HK-2 (cell line): ENCODE measurements around the gene CTNNA2.

Experiments used
- DNase-seq: peaks from one replicate; pipeline ENCODE4 v3.0.0-alpha.2; 2018; ENCODE audit not compliant: unreplicated experiment

CTNNA2 gene

DNA sequence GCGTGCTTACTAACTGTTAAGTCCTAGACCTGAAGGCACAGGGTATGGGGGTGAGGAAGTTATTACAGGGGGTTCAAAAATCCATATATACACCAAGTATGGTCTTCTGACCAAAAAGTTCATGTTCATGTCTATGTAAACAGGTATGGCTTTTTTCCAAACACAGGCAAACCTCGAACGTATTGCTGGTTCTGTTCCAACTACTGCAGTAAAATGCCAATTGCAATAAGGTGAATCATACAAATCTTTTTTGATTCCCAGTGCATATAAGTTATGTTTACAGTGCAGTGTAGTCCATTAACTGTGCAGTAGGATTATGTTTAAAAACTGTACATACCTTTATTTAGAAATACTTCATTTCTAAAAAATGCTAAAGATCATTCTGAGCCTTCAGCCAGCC lies 1037.0 kb downstream of the CTNNA2 start:
- no peak for DNase-seq

- no peak for DNase-seq
These were observed 1047.5 kb downstream of the CTNNA2 start for GRCh38 chr2:80560326-80560725.

- no peak for DNase-seq
These were observed 1055.2 kb downstream of the CTNNA2 start for GRCh38 chr2:80568011-80568410.

- DNase-seq: no peak
These were observed 1060.3 kb downstream of the CTNNA2 start for GRCh38 chr2:80573167-80573566.

DNA sequence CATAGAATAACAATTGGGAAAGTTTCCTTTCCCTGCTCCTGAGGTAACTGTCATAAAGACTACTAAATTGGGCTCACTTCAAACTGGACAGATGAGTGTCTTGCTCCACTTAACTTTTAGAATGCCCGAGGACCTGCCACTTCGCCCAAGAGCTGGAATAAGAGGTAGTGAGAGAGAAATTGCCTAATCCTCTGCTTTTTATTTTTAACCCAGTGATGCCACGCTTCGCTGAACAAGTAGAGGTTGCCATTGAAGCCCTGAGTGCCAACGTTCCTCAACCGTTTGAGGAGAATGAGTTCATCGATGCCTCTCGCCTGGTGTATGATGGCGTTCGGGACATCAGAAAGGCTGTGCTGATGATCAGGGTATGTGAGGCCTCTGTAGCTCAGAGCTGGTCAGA lies 1061.1 kb downstream of the CTNNA2 start:
- DNase-seq: no peak

DNA sequence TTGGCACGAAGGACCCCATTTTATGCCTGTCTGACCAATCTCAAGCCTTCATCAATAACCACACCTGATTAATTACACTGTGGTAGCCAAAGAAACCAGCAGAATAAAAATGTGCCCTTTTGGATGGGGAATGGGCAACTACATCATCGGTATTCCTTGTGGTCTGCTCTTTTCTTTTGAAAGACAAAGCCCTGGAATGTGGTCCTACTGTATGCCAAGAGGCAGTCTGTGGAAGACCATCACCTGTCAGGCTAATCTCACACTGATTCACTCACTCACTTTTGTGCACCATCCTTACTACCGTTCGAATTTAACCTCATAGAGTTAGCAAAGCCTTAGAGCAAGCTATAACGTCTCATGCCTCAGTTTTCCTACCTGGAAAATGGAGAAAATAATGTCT lies 1066.9 kb downstream of the CTNNA2 start:
- no peak for DNase-seq

GRCh38 chr2:80591233-80591632 lies 1078.4 kb downstream of the CTNNA2 start:
- no peak for DNase-seq

- no peak for DNase-seq
These were observed 1079.3 kb downstream of the CTNNA2 start for GRCh38 chr2:80592106-80592505.

DNA sequence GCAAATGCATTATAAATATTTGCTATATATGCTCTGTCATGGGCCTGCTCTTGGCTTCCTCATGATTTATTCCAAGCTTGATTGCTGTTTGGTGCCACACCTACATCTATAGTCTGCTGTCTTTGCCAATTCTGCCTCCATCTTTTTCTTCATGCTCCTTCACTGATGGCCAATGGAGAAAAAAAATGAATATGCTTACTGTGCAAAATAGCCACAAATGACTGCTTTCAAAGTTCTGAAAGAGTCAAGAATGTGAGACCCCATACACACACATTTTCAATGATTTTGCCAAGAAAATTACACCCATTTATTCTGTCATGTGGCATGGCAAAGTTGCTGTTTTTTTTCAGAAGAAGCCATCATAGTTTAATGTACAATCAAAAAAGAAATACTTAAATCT lies 1097.3 kb downstream of the CTNNA2 start:
- no peak for DNase-seq

- DNase-seq: no peak
These were observed 1108.8 kb downstream of the CTNNA2 start for GRCh38 chr2:80621656-80622055.

DNA sequence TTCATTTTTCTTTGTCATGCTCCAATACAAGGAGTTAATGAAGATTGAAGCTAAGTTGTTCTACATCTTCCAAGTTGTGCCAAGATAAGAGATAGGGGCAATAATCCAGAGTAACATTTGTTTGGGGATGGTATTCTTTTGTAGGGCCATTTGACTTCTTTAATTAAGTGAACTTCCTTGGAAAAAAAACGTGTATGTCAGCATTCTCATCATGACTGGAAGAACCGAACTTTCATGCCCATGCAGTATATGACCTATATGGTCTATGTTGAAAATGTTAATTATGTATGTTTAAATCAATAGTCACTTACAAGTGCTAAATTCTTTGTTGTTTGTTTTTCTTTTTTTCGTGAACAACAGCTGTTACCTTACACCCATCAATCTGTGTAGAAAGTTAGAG lies 1111.2 kb downstream of the CTNNA2 start:
- DNase-seq: no peak

DNA sequence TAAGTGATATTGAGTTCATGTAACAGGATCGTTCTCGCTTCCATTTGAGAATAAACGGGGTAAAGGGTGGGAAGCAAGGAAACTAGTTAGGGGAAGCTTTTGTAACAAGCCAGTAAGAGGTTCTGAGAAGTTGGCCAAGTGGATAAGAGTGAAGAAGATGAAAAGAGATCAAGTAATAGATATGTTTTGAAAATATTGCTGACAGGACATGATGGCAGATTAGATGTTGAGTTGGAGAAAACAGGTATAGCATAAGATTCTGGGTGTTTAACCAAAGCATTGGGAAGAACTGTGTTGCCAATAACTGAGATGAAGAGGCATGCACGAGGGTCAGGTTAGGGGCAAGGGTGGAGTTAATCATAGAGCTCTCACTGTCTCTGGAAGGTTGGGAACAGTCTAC lies 1121.7 kb downstream of the CTNNA2 start:
- DNase-seq: no peak

- no peak for DNase-seq
These were observed 1125.9 kb downstream of the CTNNA2 start for GRCh38 chr2:80638783-80639182.

- DNase-seq: no peak
These were observed 1129.6 kb downstream of the CTNNA2 start for GRCh38 chr2:80642465-80642864.

DNA sequence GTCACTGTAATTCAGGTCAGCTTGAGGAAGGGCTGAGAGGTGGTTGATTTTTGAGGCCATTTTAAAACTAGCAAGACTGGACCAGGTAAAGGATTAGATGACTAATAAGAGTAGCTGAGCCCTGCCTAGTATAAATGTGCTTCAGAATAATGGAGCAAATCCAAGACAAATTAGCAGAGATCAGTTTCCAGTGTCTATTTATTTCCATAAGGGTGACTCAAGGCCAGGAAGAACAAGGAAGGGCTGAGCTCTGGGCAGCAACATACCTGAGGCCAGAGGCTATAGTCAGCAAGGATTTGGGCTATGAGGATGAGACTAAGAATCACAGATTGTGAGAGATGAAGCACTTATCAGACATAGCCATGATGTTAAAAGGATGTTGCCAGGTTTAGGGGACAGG lies 1130.7 kb downstream of the CTNNA2 start:
- no peak for DNase-seq

GRCh38 chr2:80651435-80651834 lies 1138.6 kb downstream of the CTNNA2 start:
- no peak for DNase-seq

DNA sequence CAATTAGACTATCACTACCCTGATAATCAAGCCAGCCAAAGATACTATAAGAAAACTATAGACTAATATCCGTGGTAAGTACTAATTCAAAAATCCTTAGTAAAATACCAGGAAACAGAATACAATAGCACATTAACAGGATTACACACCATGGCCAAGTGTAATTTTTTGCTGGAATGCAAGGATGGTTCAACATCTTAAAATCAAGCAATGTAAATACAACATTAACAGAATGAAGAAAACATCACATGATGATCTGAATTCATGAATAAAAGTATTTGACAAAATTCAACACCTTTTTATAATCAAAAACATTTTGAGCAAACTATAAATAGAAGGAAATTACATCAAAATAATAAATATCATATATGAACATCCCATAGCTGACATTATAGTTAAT lies 1142.4 kb downstream of the CTNNA2 start:
- no peak for DNase-seq

- no peak for DNase-seq
These were observed 1157.9 kb downstream of the CTNNA2 start for GRCh38 chr2:80670763-80671162.

GRCh38 chr2:80687524-80687923 lies 1174.7 kb downstream of the CTNNA2 start:
- no peak for DNase-seq

DNA sequence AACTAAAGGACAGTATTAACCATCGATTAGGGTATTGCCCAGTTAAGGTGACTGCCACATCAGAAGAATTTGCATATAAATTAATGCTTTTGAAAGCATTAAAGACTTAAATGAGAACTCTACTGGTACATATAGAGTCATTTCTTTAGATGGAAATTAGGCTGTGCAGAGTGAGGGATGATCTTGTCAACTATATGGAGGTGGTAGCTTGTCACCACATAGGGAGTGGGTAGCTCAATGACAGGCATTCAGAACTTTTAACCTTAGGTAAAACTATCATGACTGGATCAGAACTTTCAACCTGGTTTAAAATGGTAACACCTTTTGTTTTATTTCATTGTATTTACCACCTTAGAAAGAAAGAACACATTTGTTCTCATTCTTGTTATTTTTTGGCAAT lies 1176.3 kb downstream of the CTNNA2 start:
- DNase-seq: no peak
